MG63 (cell line): ENCODE results near the gene CNOT2. TPM values are rescaled to one million over a fixed set of nuclear protein-coding genes. Genes with fewer than 3 reads are reported as not detected.
"Not testable (repeated sequence)": the region's sequence is repeated elsewhere in the genome, so short reads cannot be mapped to it uniquely, and the experiment has no call there.

Source experiments
- DNase-seq: peaks from one replicate; pipeline ENCODE4 v3.0.0-alpha.2; 2020
- H3K27me3 ChIP-seq: fragments of 250-450 bp; sonication (Bioruptor Pico); 2 replicates; pipeline ENCODE4 v1.5.1; 2020; ENCODE audit warnings: mild to moderate bottlenecking, moderate library complexity
- H3K36me3 ChIP-seq: fragments of 250-450 bp; sonication (Bioruptor Pico); 2 replicates; pipeline ENCODE4 v1.5.1; 2020; ENCODE audit warnings: mild to moderate bottlenecking, moderate library complexity
- H3K4me3 ChIP-seq: fragments of 250-450 bp; sonication (Bioruptor Pico); 2 replicates; pipeline ENCODE4 v1.5.1; 2020; ENCODE audit warnings: mild to moderate bottlenecking, moderate library complexity
- H3K9me3 ChIP-seq: fragments of 250-450 bp; sonication (Bioruptor Pico); 2 replicates; pipeline ENCODE4 v1.5.1; 2020; ENCODE audit warnings: mild to moderate bottlenecking, moderate library complexity
- total RNA-seq: library from RNA; depleted of rRNA; stranded (reverse); fragments of >200 nt; shearing (Covaris generic); gene quantifications from 2 replicates; pipeline ENCODE4 v1.2.3, GENCODE V29; 2014; ENCODE audit warnings: low replicate concordance

Gene CNOT2
- total RNA-seq, 1 experiment from 2014 or later: 93.4 TPM

DNA sequence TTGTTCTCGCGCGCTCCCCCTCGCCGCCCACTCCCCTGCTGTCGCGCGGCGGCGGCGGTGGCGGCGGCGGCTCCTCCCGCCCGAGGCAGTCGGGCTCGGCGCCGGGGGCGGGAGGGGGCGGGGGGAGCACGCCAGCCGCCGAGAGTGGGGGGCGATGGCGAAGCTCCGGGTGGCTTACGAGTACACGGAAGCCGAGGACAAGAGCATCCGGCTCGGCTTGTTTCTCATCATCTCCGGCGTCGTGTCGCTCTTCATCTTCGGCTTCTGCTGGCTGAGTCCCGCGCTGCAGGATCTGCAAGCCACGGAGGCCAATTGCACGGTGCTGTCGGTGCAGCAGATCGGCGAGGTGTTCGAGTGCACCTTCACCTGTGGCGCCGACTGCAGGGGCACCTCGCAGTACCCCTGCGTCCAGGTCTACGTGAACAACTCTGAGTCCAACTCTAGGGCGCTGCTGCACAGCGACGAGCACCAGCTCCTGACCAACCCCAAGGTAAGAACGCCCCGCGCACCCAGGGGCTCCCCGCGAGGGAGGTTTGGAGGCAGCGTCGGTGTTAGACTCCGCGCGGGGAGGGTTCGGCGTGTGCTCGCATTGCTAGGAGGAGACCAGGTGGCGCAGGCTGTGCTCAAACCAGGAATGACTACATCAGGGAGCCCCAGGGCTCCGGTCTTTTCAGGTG, 123.5 kb downstream of the CNOT2 start:
- no peaks in the 10 kb centered on the region for H3K9me3 ChIP-seq
- peaks cover 37% of the 10 kb centered on the region for H3K27me3 ChIP-seq
- DNase-seq: peak; percentile 38
- peak overlapping the region; percentile 33 for H3K4me3 ChIP-seq
- no peaks in the 10 kb centered on the region for H3K36me3 ChIP-seq

DNA sequence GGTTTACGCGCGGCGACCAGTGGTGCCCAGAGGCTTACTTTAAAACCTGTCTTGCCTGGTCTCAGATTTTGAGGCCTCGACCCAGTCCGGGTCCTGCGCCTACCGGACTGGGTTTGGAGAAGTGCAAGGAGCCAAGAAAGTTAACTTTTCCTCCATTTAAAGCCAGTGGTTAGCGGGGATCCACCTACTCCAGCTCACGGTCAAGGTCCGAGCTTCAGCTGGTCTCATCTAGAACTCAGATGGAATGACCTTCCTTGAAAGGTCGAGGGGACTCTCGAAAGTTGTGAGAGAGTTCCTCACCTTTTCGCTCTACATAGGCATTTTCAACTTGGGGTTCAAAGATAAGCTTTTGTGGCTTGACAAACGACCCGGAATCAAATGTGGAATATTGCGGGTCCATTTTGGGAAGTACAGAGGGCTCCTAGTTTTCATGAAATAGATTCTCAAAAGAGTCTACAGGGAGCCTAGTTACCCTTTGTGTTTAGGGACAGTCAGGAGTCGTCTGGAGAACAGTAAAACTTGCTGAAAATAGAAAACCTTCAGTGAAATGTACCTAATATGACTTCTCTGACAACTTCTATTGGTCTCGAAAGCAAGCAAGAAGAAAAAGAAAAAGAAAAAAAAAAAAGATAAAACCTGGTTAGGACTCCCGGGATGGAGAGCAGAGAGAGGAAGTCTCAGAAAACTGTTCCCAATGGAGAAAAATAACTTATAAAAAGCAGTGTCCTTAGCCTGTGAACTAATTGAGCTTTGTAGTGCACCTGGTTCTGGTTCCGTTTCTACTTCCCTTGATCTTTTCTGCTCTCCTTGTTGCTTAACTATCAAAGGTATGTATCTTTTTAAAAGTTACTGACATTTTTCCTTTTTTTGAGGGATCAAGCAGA, 124.3 kb downstream of the CNOT2 start:
- peak overlapping the region; percentile 33 for H3K4me3 ChIP-seq
- peaks cover 37% of the 10 kb centered on the region for H3K27me3 ChIP-seq
- H3K9me3 ChIP-seq: no peaks in the 10 kb centered on the region
- no peak for DNase-seq
- no peaks in the 10 kb centered on the region for H3K36me3 ChIP-seq

DNA sequence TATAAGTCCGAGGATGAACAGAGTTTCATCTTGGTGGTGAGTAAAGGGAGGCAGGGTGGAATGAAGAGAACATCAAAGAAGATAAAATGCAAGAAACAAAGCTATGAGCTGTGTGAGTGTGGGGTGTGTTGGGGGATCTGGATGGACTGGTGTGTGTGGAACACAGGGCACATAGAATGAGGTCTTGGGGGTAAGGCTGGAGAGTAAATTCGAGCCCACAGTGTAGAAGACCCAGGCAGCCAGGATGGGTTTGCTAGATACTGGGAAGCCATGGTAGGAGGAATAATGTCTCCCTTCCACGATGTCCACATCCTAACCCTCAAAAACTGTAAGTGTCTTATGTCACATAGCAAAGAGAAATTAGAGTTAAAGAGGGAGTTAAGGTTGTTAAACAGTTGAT, 129.6 kb downstream of the CNOT2 start:
- DNase-seq: no peak
- Histone ChIP-seq H3K9me3 (no peaks in the 10 kb centered on the region), H3K36me3 (no peaks in the 10 kb centered on the region), H3K4me3 (no peak overlapping the region), H3K27me3 (peaks cover 10% of the 10 kb centered on the region)

DNA sequence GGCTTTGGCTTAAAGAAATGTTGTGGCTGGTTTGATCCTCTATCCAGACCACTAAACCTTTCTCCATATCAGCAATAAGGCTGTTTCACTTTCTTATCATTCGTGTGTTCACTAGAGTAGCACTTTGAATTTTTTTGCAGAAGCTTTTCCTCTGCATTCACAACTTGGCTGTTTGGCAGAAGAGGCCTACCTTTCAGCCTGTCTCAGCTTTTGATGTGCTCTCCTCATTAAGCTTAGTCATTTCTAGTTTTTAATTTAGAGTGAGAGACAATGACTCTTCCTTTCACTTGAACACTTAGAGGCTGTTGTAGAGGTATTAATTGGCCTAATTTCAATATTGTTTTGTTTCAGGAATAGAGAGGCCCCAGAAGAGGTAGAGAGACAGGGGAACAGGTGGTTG, 136.6 kb downstream of the CNOT2 start:
- no peaks in the 10 kb centered on the region for H3K36me3 ChIP-seq
- no peaks in the 10 kb centered on the region for H3K27me3 ChIP-seq
- DNase-seq: no peak
- H3K4me3 ChIP-seq: no peak overlapping the region
- H3K9me3 ChIP-seq: no peaks in the 10 kb centered on the region

GRCh38 chr12:70383484-70383883, 140.3 kb downstream of the CNOT2 start:
- H3K27me3 ChIP-seq: no peaks in the 10 kb centered on the region
- DNase-seq: no peak
- H3K36me3 ChIP-seq: no peaks in the 10 kb centered on the region
- no peak overlapping the region for H3K4me3 ChIP-seq
- H3K9me3 ChIP-seq: no peaks in the 10 kb centered on the region

GRCh38 chr12:70383886-70384285, 140.7 kb downstream of the CNOT2 start:
- Histone ChIP-seq H3K27me3 (no peaks in the 10 kb centered on the region), H3K4me3 (no peak overlapping the region), H3K9me3 (no peaks in the 10 kb centered on the region), H3K36me3 (no peaks in the 10 kb centered on the region)
- DNase-seq: no peak

DNA sequence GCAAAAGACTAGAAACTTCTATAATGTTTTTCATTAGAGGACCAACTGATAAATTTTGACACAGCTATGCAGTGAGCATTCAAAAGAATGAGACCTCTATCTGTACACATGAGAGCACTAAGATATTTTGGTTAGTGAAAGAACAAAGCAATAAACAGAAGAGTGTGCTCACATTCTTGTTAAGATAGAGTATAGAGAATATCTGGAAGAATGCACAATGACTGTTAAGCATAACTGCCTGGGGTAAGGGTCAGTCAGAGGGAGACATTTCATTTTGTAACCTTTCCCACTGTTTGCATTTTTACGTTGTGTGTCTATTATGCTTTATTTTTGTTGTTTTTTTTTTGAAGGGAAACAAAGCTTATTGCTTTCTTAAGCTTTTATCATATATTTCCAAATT, 143.5 kb downstream of the CNOT2 start:
- no peaks in the 10 kb centered on the region for H3K9me3 ChIP-seq
- no peak overlapping the region for H3K4me3 ChIP-seq
- H3K36me3 ChIP-seq: no peaks in the 10 kb centered on the region
- DNase-seq: no peak
- H3K27me3 ChIP-seq: no peaks in the 10 kb centered on the region

- H3K4me3 ChIP-seq: no peak overlapping the region
- no peak for DNase-seq
- no peaks in the 10 kb centered on the region for H3K27me3 ChIP-seq
- H3K9me3 ChIP-seq: no peaks in the 10 kb centered on the region
- H3K36me3 ChIP-seq: no peaks in the 10 kb centered on the region
These were observed 146.4 kb downstream of the CNOT2 start for GRCh38 chr12:70389678-70390077.

- not testable (repeated sequence) for H3K27me3 ChIP-seq, H3K9me3 ChIP-seq, H3K36me3 ChIP-seq, H3K4me3 ChIP-seq, DNase-seq
These were observed 149.4 kb downstream of the CNOT2 start for GRCh38 chr12:70392631-70393030.

DNA sequence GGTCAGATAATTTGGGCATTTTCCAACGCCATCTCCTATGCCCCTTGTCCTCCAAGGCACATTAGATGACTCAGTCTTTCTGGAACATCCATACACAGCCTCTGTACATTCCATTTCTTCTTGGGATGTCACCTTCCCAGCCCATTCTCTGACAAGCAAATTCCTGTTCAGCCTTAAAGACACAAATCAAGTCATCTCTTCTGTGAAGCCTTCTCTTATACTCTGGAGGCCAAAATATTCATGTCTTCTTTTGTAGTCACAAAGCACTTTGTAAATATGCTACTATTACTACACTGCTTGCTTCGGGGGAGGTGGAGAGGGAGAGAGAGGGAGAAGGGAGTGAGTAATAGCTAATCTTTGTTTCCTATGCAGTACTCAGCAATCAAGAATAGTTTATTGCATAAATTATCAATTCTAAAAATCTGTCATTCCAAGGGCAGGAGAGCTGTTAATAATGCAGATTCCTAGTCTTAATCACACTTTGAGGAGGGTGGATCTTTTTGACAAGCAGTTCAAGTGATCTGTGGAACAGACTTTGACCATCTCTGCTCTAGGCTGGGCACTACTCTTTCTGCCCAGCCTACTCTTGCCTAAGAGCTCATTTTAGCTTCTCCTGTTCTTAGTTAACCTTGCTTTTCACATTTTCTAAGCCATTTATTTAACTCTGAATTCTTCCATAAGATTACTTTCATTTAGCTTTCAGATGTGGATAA, 150.7 kb downstream of the CNOT2 start:
- no peaks in the 10 kb centered on the region for H3K9me3 ChIP-seq
- no peak for DNase-seq
- H3K36me3 ChIP-seq: no peaks in the 10 kb centered on the region
- no peak overlapping the region for H3K4me3 ChIP-seq
- H3K27me3 ChIP-seq: no peaks in the 10 kb centered on the region; the same call in 1 of the 2 replicates

DNA sequence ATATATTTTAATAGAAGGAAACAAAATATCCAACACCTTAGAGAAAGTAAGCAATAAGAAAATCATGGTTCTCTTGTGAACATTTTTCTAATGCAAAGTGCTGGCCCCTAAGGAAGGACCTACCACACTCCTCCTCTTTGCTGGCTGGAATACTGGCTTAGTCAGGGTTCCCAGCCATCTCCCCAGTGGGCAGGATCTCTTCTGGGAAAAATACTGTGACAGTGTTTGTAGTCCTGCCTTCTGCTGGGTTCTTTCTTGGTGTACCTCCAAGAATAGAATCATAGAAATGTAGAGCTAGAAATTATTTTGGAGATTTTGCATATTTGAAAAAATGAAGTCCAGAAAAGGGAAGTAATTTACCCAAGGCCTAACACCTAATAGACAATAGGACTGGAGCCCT, 154.8 kb downstream of the CNOT2 start:
- no peak overlapping the region for H3K4me3 ChIP-seq
- H3K9me3 ChIP-seq: no peaks in the 10 kb centered on the region
- H3K27me3 ChIP-seq: no peaks in the 10 kb centered on the region; the same call in 1 of the 2 replicates
- H3K36me3 ChIP-seq: no peaks in the 10 kb centered on the region
- no peak for DNase-seq

DNA sequence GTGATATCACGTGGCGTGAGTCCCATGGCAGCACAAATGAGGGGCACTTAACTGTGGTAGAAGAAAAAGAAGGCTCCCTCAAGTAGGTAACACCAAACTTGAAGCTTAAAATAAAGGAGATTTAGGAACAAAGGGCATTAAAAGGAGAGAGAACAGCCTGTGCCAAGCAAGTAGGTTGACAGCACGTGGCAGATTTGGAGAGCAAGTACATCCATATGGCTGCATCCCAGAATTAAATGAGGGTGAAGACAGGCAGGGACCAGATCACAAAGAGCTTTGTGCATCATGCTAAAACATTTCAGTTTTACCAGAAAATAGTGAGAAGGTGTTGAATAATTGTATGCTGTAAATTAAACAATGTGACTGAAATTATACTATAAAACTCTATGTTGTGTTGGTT, 155.6 kb downstream of the CNOT2 start:
- Histone ChIP-seq H3K4me3 (no peak overlapping the region), H3K27me3 (no peaks in the 10 kb centered on the region; the same call in 1 of the 2 replicates), H3K36me3 (no peaks in the 10 kb centered on the region), H3K9me3 (no peaks in the 10 kb centered on the region)
- DNase-seq: no peak

DNA sequence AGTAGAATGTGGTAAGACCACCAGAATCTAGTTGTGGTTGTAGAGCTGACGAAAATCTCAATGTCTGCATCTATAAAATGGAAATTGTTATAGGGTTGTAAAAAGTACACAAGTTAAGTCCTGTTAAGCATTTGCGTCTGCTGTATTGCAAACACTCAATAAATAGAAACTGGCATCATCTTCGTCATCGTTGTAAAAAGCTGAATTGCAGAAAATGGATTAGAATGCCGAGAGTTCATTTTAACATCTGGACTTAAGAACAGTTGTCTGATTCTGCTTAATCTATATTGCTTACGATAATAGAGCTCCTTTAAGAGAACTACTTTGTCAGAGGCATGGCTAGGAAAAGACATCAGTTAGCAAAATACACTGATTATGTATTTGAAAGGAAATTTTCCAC, 156.1 kb downstream of the CNOT2 start:
- Histone ChIP-seq H3K36me3 (no peaks in the 10 kb centered on the region), H3K4me3 (no peak overlapping the region), H3K27me3 (no peaks in the 10 kb centered on the region; the same call in 1 of the 2 replicates), H3K9me3 (no peaks in the 10 kb centered on the region)
- DNase-seq: no peak

- Histone ChIP-seq H3K27me3 (no peaks in the 10 kb centered on the region; the same call in 1 of the 2 replicates), H3K4me3 (no peak overlapping the region), H3K36me3 (no peaks in the 10 kb centered on the region), H3K9me3 (no peaks in the 10 kb centered on the region)
- DNase-seq: no peak
These were observed 156.9 kb downstream of the CNOT2 start for GRCh38 chr12:70400124-70400523.

DNA sequence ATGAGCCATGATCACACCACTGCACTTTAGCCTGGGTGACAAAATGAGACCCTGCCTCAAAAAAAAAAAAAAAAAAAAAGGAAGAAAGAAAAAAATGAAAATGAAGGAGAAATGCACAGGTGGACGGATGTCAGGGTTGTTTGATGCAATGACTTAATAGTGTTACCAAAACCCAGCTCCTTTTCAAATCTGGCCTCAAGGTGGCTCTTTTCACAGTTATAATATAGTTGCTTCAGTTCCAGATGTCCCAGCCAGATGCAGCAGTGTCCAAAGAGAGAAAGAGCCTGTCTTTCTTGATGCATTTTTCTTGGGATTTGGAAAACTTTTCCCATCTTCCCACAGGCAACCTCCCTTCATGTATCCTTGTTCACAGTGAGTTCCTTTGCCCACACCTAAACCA, 159.4 kb downstream of the CNOT2 start:
- H3K9me3 ChIP-seq: no peaks in the 10 kb centered on the region
- no peaks in the 10 kb centered on the region for H3K27me3 ChIP-seq
- no peak for DNase-seq
- H3K4me3 ChIP-seq: no peak overlapping the region
- H3K36me3 ChIP-seq: no peaks in the 10 kb centered on the region

GRCh38 chr12:70403826-70404225, 160.6 kb downstream of the CNOT2 start:
- Histone ChIP-seq H3K9me3 (no peaks in the 10 kb centered on the region), H3K4me3 (no peak overlapping the region), H3K36me3 (no peaks in the 10 kb centered on the region), H3K27me3 (no peaks in the 10 kb centered on the region)
- no peak for DNase-seq
